ENCODE measurements around the gene MBD3.

Gene MBD3

DNA sequence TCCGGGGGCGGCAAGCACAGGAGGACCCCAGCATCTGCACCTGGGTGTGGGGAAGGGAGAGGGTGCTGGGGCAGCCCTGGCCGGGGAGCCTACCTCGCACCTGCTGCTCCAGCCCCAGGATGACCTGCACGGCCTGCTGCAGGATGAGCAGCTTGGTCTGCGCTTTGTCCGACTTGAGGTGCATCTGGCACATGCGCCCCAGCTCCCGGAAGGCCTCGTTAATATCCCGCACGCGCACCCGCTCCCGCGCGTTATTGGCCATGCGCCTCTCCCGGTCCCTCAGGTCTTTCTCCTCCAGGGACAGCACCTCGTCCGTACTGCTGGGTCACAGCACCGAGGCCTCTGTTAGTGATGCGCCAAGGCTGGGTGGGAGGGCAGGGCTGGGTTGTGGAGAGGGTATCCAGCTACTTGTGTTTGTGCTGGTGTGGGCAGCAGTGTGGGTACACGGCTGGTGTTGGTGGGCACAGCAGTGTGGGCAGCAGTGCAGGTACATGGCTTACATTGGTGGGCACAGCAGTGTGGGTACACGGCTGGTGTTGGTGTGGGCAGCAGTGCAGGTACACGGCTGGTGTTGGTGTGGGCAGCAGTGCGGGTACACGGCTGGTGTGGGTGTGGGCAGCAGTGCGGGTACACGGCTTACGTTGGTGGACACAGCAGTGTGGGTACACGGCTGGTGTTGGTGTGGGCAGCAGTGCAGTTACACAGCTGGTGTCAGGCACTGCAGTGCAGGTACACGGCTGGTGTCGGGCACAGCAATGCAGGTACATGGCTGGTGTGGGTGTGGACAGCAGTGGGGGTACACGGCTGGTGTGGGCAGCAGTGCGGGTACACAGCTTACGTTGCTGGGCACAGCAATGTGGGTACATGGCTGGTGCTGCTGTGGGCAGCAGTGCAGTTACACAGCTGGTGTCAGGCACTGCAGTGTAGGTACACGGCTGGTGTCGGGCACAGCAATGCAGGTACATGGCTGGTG, 19.7 kb upstream of the MBD3 start:
- peaks cover 15% of the 10 kb centered on the region; the same call in 1 of the 2 replicates for H3K9me3 ChIP-seq (ENCODE audit: insufficient read depth, low read length)
- peaks cover 37% of the 10 kb centered on the region for H3K4me1 ChIP-seq (ENCODE audit: insufficient read depth, insufficient read length)
- H3K27me3 ChIP-seq (ENCODE audit: insufficient read depth, insufficient read length): no peaks in the 10 kb centered on the region
- peaks cover 83% of the 10 kb centered on the region for H3K36me3 ChIP-seq (ENCODE audit: insufficient read depth, insufficient read length, low read length)
- no peak overlapping the region for H3K4me3 ChIP-seq (ENCODE audit: insufficient read length, low read depth)
- no peak for DNase-seq (ENCODE audit: low read depth, low spot score)
- no peak overlapping the region for H3K9ac ChIP-seq (ENCODE audit: insufficient read length, low read depth)
- TF ChIP-seq YY1 (IDR thresholded peaks at IDR 0.05; ENCODE audit: insufficient read depth, insufficient read length) (no peak), SUZ12 (IDR thresholded peaks at IDR 0.05; ENCODE audit: extremely low read depth, insufficient read depth, insufficient read length) (no peak), ZNF274 (IDR thresholded peaks at IDR 0.05; ENCODE audit: low read depth, low read length) (no peak)

- Histone ChIP-seq H3K9ac (ENCODE audit: insufficient read length, low read depth) (peak overlapping the region; percentile 21), H3K4me1 (ENCODE audit: insufficient read depth, insufficient read length) (peaks cover 37% of the 10 kb centered on the region), H3K36me3 (ENCODE audit: insufficient read depth, insufficient read length, low read length) (peaks cover 72% of the 10 kb centered on the region), H3K4me3 (ENCODE audit: insufficient read length, low read depth) (no peak overlapping the region), H3K9me3 (ENCODE audit: insufficient read depth, low read length) (peaks cover 7% of the 10 kb centered on the region; the same call in 1 of the 2 replicates), H3K27me3 (ENCODE audit: insufficient read depth, insufficient read length) (no peaks in the 10 kb centered on the region)
- no peak for TF ChIP-seq SUZ12 (IDR thresholded peaks at IDR 0.05; ENCODE audit: extremely low read depth, insufficient read depth, insufficient read length)
- no peak for TF ChIP-seq ZNF274 (IDR thresholded peaks at IDR 0.05; ENCODE audit: low read depth, low read length)
- no peak for TF ChIP-seq YY1 (IDR thresholded peaks at IDR 0.05; ENCODE audit: insufficient read depth, insufficient read length)
- DNase-seq (ENCODE audit: low read depth, low spot score): no peak
Observed at GRCh38 chr19:1611353-1611752, 18.7 kb upstream of the MBD3 start.

DNA sequence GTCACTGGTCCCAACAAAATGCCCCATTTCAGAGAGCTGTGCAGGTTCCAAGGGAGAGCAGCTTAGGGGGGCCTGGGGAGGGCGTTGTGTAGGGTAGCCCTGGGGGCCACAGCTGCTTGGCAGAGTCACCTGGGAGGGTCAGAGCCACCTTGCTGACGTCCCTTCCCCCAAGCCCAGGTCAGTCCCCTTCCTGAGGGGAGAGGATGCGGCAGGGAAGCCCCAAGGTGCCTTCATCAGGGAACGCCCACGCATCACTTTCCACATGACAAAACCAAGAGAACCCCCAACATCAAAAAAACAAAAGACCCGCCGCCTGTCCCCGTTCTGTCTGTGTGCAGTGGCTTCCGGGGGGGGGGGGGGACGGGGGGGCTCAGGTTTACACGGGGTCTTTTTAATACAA, 17.9 kb upstream of the MBD3 start:
- TF ChIP-seq YY1 (IDR thresholded peaks at IDR 0.05; ENCODE audit: insufficient read depth, insufficient read length) (no peak), SUZ12 (IDR thresholded peaks at IDR 0.05; ENCODE audit: extremely low read depth, insufficient read depth, insufficient read length) (no peak), ZNF274 (IDR thresholded peaks at IDR 0.05; ENCODE audit: low read depth, low read length) (no peak)
- no peak overlapping the region for H3K9ac ChIP-seq (ENCODE audit: insufficient read length, low read depth)
- DNase-seq (ENCODE audit: low read depth, low spot score): no peak
- no peak overlapping the region for H3K4me3 ChIP-seq (ENCODE audit: insufficient read length, low read depth)
- peaks cover 37% of the 10 kb centered on the region for H3K4me1 ChIP-seq (ENCODE audit: insufficient read depth, insufficient read length)
- H3K36me3 ChIP-seq (ENCODE audit: insufficient read depth, insufficient read length, low read length): peaks cover 66% of the 10 kb centered on the region
- no peaks in the 10 kb centered on the region for H3K27me3 ChIP-seq (ENCODE audit: insufficient read depth, insufficient read length)
- 0 out of 2 replicates have a peak, but pooled peaks cover under 1% of the 10 kb centered on the region for H3K9me3 ChIP-seq (ENCODE audit: insufficient read depth, low read length)

DNA sequence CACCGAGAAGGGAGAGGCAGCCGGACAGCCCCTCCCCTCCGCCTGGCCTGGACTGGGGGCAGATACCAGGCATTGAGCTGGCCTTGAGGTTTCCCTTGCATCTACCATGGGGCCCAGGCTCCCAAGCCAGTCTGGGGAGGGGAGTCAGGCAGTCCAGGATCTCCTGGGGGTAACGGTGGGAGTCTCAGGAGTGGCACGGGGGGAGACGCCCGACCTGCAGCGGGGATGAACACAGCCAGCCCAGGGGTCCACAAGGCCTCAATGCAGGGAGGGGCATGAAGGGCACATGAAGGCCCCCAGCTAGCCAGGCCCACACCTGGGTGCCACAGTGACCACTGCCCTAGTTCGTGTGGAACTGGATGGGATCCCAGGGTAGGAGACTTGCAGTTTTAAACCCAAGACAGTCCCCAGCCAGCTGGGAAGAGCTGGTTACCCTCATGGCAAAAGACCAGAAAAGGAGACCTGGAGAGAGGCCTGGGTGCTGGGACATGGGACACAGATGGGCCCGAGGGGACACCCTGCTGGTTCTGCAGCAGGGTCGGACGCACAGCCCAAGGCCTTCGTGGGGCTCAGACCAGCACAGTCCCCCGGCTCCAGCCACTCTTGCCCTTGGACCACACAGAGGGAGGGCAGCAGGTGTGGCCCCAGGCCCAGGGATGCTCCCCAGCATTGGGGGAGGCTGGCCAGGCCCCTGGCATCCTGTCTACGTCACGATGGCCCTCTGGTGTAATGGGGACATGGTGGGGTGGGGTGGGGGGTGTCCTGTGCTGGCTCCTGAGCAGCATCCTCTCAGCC, 17.2 kb upstream of the MBD3 start:
- H3K9ac ChIP-seq (ENCODE audit: insufficient read length, low read depth): peak overlapping the region; percentile 58
- peaks cover 34% of the 10 kb centered on the region for H3K4me1 ChIP-seq (ENCODE audit: insufficient read depth, insufficient read length)
- peaks cover 59% of the 10 kb centered on the region for H3K36me3 ChIP-seq (ENCODE audit: insufficient read depth, insufficient read length, low read length)
- no peaks in the 10 kb centered on the region for H3K9me3 ChIP-seq (ENCODE audit: insufficient read depth, low read length)
- no peak for DNase-seq (ENCODE audit: low read depth, low spot score)
- H3K27me3 ChIP-seq (ENCODE audit: insufficient read depth, insufficient read length): no peaks in the 10 kb centered on the region
- no peak overlapping the region for H3K4me3 ChIP-seq (ENCODE audit: insufficient read length, low read depth)
- TF ChIP-seq ZNF274 (IDR thresholded peaks at IDR 0.05; ENCODE audit: low read depth, low read length) (no peak), YY1 (IDR thresholded peaks at IDR 0.05; ENCODE audit: insufficient read depth, insufficient read length) (no peak), SUZ12 (IDR thresholded peaks at IDR 0.05; ENCODE audit: extremely low read depth, insufficient read depth, insufficient read length) (no peak)

DNA sequence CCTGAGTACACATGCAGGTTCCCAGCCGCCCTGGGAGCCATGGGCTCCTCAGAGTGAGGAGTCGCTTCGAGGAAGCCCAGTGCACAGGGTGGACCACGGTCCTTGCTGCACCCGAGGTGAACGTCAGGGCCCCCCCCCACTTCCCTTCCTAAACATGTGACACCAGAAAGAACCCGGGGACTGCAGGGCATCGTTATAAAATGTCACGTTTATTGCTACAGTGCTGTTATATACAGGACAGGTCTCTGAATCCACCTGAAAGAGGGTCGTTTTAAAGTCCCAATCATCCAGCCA, 16.4 kb upstream of the MBD3 start:
- no peak for TF ChIP-seq ZNF274 (IDR thresholded peaks at IDR 0.05; ENCODE audit: low read depth, low read length)
- TF ChIP-seq YY1 (IDR thresholded peaks at IDR 0.05; ENCODE audit: insufficient read depth, insufficient read length): no peak
- no peak for TF ChIP-seq SUZ12 (IDR thresholded peaks at IDR 0.05; ENCODE audit: extremely low read depth, insufficient read depth, insufficient read length)
- Histone ChIP-seq H3K36me3 (ENCODE audit: insufficient read depth, insufficient read length, low read length) (peaks cover 51% of the 10 kb centered on the region), H3K4me1 (ENCODE audit: insufficient read depth, insufficient read length) (peaks cover 31% of the 10 kb centered on the region), H3K4me3 (ENCODE audit: insufficient read length, low read depth) (no peak overlapping the region), H3K27me3 (ENCODE audit: insufficient read depth, insufficient read length) (no peaks in the 10 kb centered on the region), H3K9me3 (ENCODE audit: insufficient read depth, low read length) (no peaks in the 10 kb centered on the region), H3K9ac (ENCODE audit: insufficient read length, low read depth) (no peak overlapping the region)
- no peak for DNase-seq (ENCODE audit: low read depth, low spot score)

GRCh38 chr19:1608359-1609102, 15.9 kb upstream of the MBD3 start:
- TF ChIP-seq ZNF274 (IDR thresholded peaks at IDR 0.05; ENCODE audit: low read depth, low read length) (no peak), YY1 (IDR thresholded peaks at IDR 0.05; ENCODE audit: insufficient read depth, insufficient read length) (no peak), SUZ12 (IDR thresholded peaks at IDR 0.05; ENCODE audit: extremely low read depth, insufficient read depth, insufficient read length) (no peak)
- Histone ChIP-seq H3K4me3 (ENCODE audit: insufficient read length, low read depth) (no peak overlapping the region), H3K4me1 (ENCODE audit: insufficient read depth, insufficient read length) (peaks cover 27% of the 10 kb centered on the region), H3K9me3 (ENCODE audit: insufficient read depth, low read length) (no peaks in the 10 kb centered on the region), H3K27me3 (ENCODE audit: insufficient read depth, insufficient read length) (no peaks in the 10 kb centered on the region), H3K9ac (ENCODE audit: insufficient read length, low read depth) (no peak overlapping the region), H3K36me3 (ENCODE audit: insufficient read depth, insufficient read length, low read length) (peaks cover 47% of the 10 kb centered on the region)
- DNase-seq (ENCODE audit: low read depth, low spot score): no peak
